Measurements from ENCODE around the gene RESP18.

Gene RESP18

GRCh38 chr2:219378163-219378851 is 45.8 kb upstream of the RESP18 start:
- H2AFZ ChIP-seq (ENCODE audit: low read length), result no peak overlapping the region
- no peaks in the 10 kb centered on the region for H3K27me3 ChIP-seq (replicated peaks; ENCODE audit: insufficient read depth, low read length)
- H3K36me3 ChIP-seq (replicated peaks; ENCODE audit: insufficient read depth, low read length), result no peaks in the 10 kb centered on the region; the same call in none of the 2 replicates
- H3K79me2 ChIP-seq (ENCODE audit: low read length), result no peaks in the 10 kb centered on the region
- H3K9ac ChIP-seq (ENCODE audit: low read length), result no peak overlapping the region
- H3K9me2 ChIP-seq (replicated peaks; ENCODE audit: insufficient read depth, low read length), result no peaks in the 10 kb centered on the region
- H4K20me1 ChIP-seq (ENCODE audit: insufficient read depth, low read length), result no peaks in the 10 kb centered on the region
- no peak for DNase-seq
- H3K4me1 ChIP-seq (ENCODE audit: low read length), result no peaks in the 10 kb centered on the region
- no peak overlapping the region for H3K4me2 ChIP-seq (ENCODE audit: low read depth, low read length)
- no peak overlapping the region for H3K27ac ChIP-seq (ENCODE audit: low read length)
- no peaks in the 10 kb centered on the region for H3F3A ChIP-seq (ENCODE audit: insufficient read depth, low read length)
- H3K4me3 ChIP-seq (ENCODE audit: low read length), result no peak overlapping the region
- no peak for TF ChIP-seq EZH2 (optimal IDR thresholded peaks at IDR 0.05; ENCODE audit: low read depth, low read length)
- no peak for TF ChIP-seq CTCF (IDR thresholded peaks at IDR 0.05; ENCODE audit: low read length)
- no peak for TF ChIP-seq EZH2phosphoT487 (IDR thresholded peaks at IDR 0.05; ENCODE audit: low read length)
- H3K9me3 ChIP-seq (replicated peaks; ENCODE audit: insufficient read depth, low read length), result no peaks in the 10 kb centered on the region

DNA sequence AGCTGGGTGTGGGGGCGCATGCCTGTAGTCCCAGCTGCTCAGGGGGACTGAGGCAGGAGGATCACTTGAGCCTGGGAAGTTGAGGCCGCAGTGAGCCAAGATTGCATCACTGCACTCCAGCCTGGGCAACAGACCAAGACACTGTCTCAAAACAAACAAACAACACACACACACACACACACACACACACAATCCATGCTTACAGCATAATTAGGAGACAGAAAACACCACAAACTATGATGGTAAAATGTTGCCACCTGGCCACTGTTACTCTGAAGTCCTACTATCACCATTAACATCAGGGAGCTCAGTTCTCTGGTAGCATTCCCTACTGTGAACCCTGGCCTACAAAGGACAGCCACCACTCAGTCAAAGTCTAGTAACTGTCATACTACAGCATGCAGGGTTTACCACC is 36.9 kb upstream of the RESP18 start:
- Histone ChIP-seq H3K27me3 (replicated peaks; ENCODE audit: insufficient read depth, low read length) (no peaks in the 10 kb centered on the region), H3F3A (ENCODE audit: insufficient read depth, low read length) (no peaks in the 10 kb centered on the region), H3K36me3 (replicated peaks; ENCODE audit: insufficient read depth, low read length) (no peaks in the 10 kb centered on the region; the same call in 1 of the 2 replicates), H3K4me3 (ENCODE audit: low read length) (no peak overlapping the region), H3K4me1 (ENCODE audit: low read length) (no peaks in the 10 kb centered on the region), H3K9me2 (replicated peaks; ENCODE audit: insufficient read depth, low read length) (no peaks in the 10 kb centered on the region), H3K4me2 (ENCODE audit: low read depth, low read length) (no peak overlapping the region), H3K9ac (ENCODE audit: low read length) (no peak overlapping the region), H2AFZ (ENCODE audit: low read length) (no peak overlapping the region), H4K20me1 (ENCODE audit: insufficient read depth, low read length) (no peaks in the 10 kb centered on the region), H3K27ac (ENCODE audit: low read length) (no peak overlapping the region), H3K9me3 (replicated peaks; ENCODE audit: insufficient read depth, low read length) (no peaks in the 10 kb centered on the region), H3K79me2 (ENCODE audit: low read length) (no peaks in the 10 kb centered on the region)
- DNase-seq, result no peak
- TF ChIP-seq EZH2phosphoT487 (IDR thresholded peaks at IDR 0.05; ENCODE audit: low read length) (no peak), EZH2 (optimal IDR thresholded peaks at IDR 0.05; ENCODE audit: low read depth, low read length) (no peak), CTCF (IDR thresholded peaks at IDR 0.05; ENCODE audit: low read length) (no peak)

DNA sequence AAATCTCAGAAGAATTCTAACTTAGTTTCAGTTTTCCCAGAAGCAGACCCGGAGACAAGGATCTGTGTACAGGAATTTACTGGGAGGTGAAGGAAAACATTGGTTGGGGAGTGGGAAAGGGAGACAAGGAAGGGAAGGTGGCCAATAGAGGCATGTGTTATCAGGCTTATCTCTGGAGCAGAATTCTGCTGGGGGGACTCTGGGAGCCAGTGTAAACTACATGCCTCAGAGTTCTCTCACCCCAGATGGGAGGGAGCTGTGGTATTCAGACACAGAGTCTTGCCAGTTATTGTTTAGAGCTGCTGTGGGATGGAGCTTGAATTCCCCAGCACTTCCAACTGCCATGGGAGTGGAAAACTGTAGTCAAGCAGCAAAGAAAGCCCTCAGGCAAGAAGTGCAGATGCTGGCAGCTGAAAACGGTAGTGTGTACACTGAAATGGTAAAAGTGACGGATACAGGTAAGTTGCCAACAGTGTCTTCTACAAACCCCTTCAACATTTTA is 36.2 kb upstream of the RESP18 start:
- H3K4me3 ChIP-seq (ENCODE audit: low read length), result no peak overlapping the region
- no peaks in the 10 kb centered on the region for H3K27me3 ChIP-seq (replicated peaks; ENCODE audit: insufficient read depth, low read length)
- H3K4me1 ChIP-seq (ENCODE audit: low read length), result no peaks in the 10 kb centered on the region
- H3K36me3 ChIP-seq (replicated peaks; ENCODE audit: insufficient read depth, low read length), result no peaks in the 10 kb centered on the region
- no peak overlapping the region for H3K4me2 ChIP-seq (ENCODE audit: low read depth, low read length)
- no peaks in the 10 kb centered on the region for H4K20me1 ChIP-seq (ENCODE audit: insufficient read depth, low read length)
- no peak overlapping the region for H3K9ac ChIP-seq (ENCODE audit: low read length)
- no peak for TF ChIP-seq EZH2phosphoT487 (IDR thresholded peaks at IDR 0.05; ENCODE audit: low read length)
- no peak for TF ChIP-seq EZH2 (optimal IDR thresholded peaks at IDR 0.05; ENCODE audit: low read depth, low read length)
- no peak for TF ChIP-seq CTCF (IDR thresholded peaks at IDR 0.05; ENCODE audit: low read length)
- no peak overlapping the region for H2AFZ ChIP-seq (ENCODE audit: low read length)
- H3F3A ChIP-seq (ENCODE audit: insufficient read depth, low read length), result no peaks in the 10 kb centered on the region
- no peak for DNase-seq
- no peaks in the 10 kb centered on the region for H3K79me2 ChIP-seq (ENCODE audit: low read length)
- H3K27ac ChIP-seq (ENCODE audit: low read length), result no peak overlapping the region
- no peaks in the 10 kb centered on the region for H3K9me2 ChIP-seq (replicated peaks; ENCODE audit: insufficient read depth, low read length)
- no peaks in the 10 kb centered on the region for H3K9me3 ChIP-seq (replicated peaks; ENCODE audit: insufficient read depth, low read length)

Measured in MM.1S (cell line).